KG1 (cell line): ENCODE data around the gene SMARCE1.

ENCODE experiments used
- DNase-seq: peaks from one replicate; lab custom pipeline; 2025; lab: John Stamatoyannopoulos, UW

The SMARCE1 gene

DNA sequence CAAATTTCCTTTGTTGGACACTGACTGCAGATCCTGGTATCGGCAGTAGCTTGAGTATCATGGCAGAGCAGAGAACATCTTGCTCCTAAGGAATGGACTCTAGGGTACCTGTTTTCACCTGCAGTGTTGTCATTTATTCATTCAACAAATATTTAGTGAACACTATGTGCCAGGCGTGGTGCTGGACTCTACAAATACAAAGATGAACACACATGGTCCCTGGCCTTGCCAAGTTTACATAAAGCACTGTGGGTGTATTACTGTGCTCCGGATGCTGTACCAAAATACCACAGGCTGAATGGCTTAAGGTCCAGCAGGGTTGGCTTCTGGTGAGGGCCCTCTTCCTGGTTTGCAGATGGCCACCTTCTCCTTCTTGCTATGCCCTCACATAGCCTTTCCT lies 68.1 kb downstream of the SMARCE1 start:
- no peak for DNase-seq

DNA sequence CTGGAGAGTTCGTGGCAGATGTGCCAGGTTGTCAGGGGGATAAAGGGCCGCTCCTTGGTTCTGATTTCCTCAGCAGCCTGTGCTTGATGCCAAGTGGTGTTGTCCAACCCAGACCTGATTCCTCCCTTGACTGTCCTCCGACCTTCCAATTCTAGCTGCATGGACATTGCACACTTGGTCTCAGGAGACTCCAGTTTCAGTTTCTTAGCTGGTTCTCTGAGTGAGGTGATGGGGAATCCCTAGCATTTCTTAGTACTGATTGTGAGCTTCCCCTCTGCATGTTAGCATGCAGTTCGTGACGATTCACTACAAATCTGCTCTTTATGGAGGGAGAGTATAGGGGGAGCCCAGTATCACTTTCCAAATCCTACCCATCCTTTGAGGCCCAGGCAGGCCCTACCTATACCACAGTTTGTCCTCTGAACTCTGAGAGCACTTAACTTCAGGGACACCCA lies 70.0 kb downstream of the SMARCE1 start:
- no peak for DNase-seq

DNA sequence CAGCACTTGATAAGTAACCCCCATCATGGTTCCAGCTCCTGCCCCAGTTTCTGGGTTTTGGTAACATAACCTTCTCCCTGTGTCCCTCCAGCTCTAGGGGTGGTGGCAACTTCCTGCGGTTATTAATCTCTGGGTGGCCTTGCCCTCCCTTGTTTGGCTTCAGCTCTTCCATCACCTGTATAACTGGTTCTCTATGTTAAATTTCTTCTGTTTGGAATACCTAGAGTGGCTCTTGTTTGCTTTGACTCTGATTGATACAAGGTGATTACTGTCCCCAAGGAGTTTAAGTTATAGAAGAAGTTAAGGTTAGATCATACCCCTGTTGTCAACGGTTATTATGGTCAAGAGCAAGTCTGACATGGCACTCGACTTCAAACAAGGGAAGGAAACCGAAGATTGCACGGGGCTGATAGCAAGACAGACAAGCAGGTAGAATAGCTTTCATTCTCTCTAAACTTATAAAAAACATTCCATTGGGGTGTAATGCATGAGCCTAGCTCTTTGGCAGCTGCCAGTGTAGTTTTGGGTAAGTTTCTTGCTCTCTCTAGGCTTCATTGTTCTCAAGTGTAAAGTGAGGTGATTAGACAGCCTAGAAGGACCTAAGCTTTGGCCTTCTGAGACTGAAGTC lies 71.4 kb downstream of the SMARCE1 start:
- DNase-seq, result no peak
